ENCODE data around the gene STXBP2. TPM values are rescaled to one million over a fixed set of nuclear protein-coding genes. Genes with fewer than 3 reads are reported as not detected.
A peak's percentile ranks its signal among the peaks of the same experiment; 100 is the strongest.

STXBP2 gene
- 69.2 TPM for polyA plus RNA-seq (2013)

DNA sequence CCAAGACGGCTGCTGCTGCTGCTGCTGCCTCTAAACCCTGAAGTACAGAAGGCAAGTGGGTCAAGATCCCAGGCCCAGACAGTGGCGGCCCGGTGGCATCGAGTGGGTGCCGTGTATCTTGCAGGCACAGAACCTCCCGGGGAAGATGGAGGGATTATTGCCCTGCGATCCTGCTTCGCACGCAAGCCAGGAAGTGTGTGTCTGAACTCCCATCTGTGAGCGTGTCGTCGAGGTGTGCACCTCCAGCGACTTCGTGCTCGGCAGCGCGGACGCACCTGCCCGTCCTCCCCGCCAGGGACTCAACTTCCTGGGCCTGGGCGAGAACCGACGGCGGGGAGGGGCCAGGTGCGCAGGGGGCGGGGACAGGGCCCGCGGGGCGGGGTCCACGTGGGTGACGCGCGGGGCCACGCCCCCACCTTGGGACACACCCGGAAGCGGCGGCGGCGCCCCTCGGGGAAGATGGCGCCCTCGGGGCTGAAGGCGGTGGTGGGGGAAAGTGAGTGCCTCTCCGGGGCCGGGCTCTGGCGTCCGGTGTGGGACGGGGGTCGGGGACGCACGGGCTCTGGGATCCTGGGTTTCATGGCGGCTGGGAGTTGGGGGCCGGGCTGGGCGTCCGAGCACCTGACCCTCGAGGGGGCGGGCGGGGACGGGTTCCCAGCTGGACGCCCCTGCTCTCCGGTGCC, at the start of gene STXBP2:
Gene STXBP2 (plus strand): TSS at position 420 of the 683 bp plus-strand sequence. CDS start 40 bp downstream, at position 460.
- no peaks in the 10 kb centered on the region for H3K27me3 ChIP-seq (replicated peaks in 2 of 5; ENCODE audit: control insufficient read depth in 4 of 5, insufficient read depth in 5 of 5, low read length in 4 of 5)
- H3K36me3 ChIP-seq (ENCODE audit: control insufficient read depth in 4 of 4, insufficient read depth in 4 of 4, low read length in 3 of 4) = peaks cover 0 to 26% (median 13%) of the 10 kb centered on the region in 4 experiments
- H3K4me3 ChIP-seq (ENCODE audit: control insufficient read depth in 1 of 7, extremely low read depth in 1 of 7, insufficient read depth in 4 of 7, low read depth in 2 of 7, low read length in 6 of 7) = peak within 1 kb of the TSS; percentile 52 to 91 (median 79)
- peak; percentile 77 to 90 (median 90) for DNase-seq
- H3K9me3 ChIP-seq (ENCODE audit: control extremely low read depth in 1 of 5, control insufficient read depth in 4 of 5, insufficient read depth in 2 of 5, low read depth in 1 of 5, low read length in 4 of 5) = no peaks in the 10 kb centered on the region
- peaks cover 0 to 21% (median 18%) of the 10 kb centered on the region in 4 experiments for H3K4me1 ChIP-seq (ENCODE audit: control extremely low read depth in 1 of 4, control insufficient read depth in 4 of 4, insufficient read depth in 4 of 4, low read length in 3 of 4)
- POLR2A ChIA-PET = interaction anchor here (1.1 to 1.2 kb wide), 2 partner anchors 19 to 41 kb away, joined by 3 read pairs; no protein-coding TSS in a partner anchor
- CTCF ChIA-PET = interaction anchor here (0.7 to 0.9 kb wide), 3 partner anchors 12 to 44 kb away, joined by 3 to 4 read pairs (median 3); partner anchors contain the start of gene TRAPPC5
- peak within 1 kb of the TSS; percentile 46 to 87 for H3K27ac ChIP-seq (ENCODE audit: insufficient read depth in 1 of 2, low read depth in 1 of 2, low read length in 2 of 2, poor library complexity in 1 of 2, severe bottlenecking in 2 of 2)
- WGBS (ENCODE audit: insufficient coverage) = 4% methylated on average over 26 of the region's 61 CpGs

DNA sequence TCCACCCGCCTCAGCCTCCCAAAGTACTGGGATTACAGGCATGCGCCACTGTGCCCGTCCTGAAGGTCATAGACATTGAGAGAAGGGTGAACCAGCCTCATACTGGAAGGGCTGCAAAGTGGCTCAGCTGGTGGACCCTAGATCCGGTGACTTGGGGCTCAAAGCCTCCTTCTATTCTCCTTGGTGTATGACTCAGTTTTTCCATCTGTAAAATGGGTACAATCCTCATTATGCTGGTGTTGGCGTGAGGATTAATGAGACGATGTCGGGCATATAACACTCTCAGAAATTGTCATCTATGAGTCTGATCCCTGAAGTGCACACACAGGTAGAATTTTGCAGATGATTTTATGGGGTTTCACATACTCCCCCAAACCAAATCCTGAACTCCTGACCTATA, 47.1 kb upstream of the STXBP2 start:
- 100% methylated on average over 4 of the region's 7 CpGs for WGBS (ENCODE audit: insufficient coverage)
- CTCF ChIA-PET = no interaction called here
- Histone ChIP-seq H3K9me3 (ENCODE audit: control extremely low read depth in 1 of 5, control insufficient read depth in 4 of 5, insufficient read depth in 2 of 5, low read depth in 1 of 5, low read length in 4 of 5) (no peaks in the 10 kb centered on the region), H3K27me3 (replicated peaks in 2 of 5; ENCODE audit: control insufficient read depth in 4 of 5, insufficient read depth in 5 of 5, low read length in 4 of 5) (peaks cover 0 to 12% (median 4%) of the 10 kb centered on the region in 5 experiments), H3K36me3 (ENCODE audit: control insufficient read depth in 4 of 4, insufficient read depth in 4 of 4, low read length in 3 of 4) (no peaks in the 10 kb centered on the region), H3K4me3 (ENCODE audit: control insufficient read depth in 1 of 7, extremely low read depth in 1 of 7, insufficient read depth in 4 of 7, low read depth in 2 of 7, low read length in 6 of 7) (no peak overlapping the region), H3K4me1 (ENCODE audit: control extremely low read depth in 1 of 4, control insufficient read depth in 4 of 4, insufficient read depth in 4 of 4, low read length in 3 of 4) (no peaks in the 10 kb centered on the region), H3K27ac (ENCODE audit: insufficient read depth in 1 of 2, low read depth in 1 of 2, low read length in 2 of 2, poor library complexity in 1 of 2, severe bottlenecking in 2 of 2) (no peak overlapping the region)
- POLR2A ChIA-PET = no interaction called here
- DNase-seq = no peak

DNA sequence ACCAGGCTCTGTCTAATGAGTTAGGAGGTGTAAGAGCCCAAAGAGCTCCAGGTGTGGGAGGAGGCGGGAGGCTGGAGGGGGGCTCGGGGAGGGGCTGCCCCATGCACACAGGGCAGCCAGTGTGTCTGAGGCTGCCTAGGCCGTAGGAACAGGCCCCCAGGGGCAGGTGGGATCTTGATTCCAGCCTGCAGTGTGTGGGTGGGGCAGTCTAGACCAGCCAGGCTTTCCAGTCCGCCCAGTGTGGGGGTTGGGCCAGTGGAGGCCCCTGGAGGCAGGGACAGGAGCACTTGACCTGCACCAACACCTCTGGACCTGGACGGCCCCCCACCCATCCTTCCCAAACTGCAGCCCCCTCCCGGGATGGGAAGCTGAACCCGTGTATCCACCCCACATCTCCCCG, 46.7 kb upstream of the STXBP2 start:
- Histone ChIP-seq H3K9me3 (ENCODE audit: control extremely low read depth in 1 of 5, control insufficient read depth in 4 of 5, insufficient read depth in 2 of 5, low read depth in 1 of 5, low read length in 4 of 5) (no peaks in the 10 kb centered on the region), H3K4me1 (ENCODE audit: control extremely low read depth in 1 of 4, control insufficient read depth in 4 of 4, insufficient read depth in 4 of 4, low read length in 3 of 4) (peaks cover 0 to 2% (median 1%) of the 10 kb centered on the region in 4 experiments), H3K27ac (ENCODE audit: insufficient read depth in 1 of 2, low read depth in 1 of 2, low read length in 2 of 2, poor library complexity in 1 of 2, severe bottlenecking in 2 of 2) (no peak overlapping the region), H3K27me3 (replicated peaks in 2 of 5; ENCODE audit: control insufficient read depth in 4 of 5, insufficient read depth in 5 of 5, low read length in 4 of 5) (peaks cover 0 to 17% (median 5%) of the 10 kb centered on the region in 5 experiments), H3K4me3 (ENCODE audit: control insufficient read depth in 1 of 7, extremely low read depth in 1 of 7, insufficient read depth in 4 of 7, low read depth in 2 of 7, low read length in 6 of 7) (no peak overlapping the region), H3K36me3 (ENCODE audit: control insufficient read depth in 4 of 4, insufficient read depth in 4 of 4, low read length in 3 of 4) (no peaks in the 10 kb centered on the region)
- ChIA-PET POLR2A (no interaction called here), CTCF (no interaction called here)
- WGBS (ENCODE audit: insufficient coverage) = 70% methylated on average over 7 of the region's 8 CpGs
- DNase-seq = no peak

DNA sequence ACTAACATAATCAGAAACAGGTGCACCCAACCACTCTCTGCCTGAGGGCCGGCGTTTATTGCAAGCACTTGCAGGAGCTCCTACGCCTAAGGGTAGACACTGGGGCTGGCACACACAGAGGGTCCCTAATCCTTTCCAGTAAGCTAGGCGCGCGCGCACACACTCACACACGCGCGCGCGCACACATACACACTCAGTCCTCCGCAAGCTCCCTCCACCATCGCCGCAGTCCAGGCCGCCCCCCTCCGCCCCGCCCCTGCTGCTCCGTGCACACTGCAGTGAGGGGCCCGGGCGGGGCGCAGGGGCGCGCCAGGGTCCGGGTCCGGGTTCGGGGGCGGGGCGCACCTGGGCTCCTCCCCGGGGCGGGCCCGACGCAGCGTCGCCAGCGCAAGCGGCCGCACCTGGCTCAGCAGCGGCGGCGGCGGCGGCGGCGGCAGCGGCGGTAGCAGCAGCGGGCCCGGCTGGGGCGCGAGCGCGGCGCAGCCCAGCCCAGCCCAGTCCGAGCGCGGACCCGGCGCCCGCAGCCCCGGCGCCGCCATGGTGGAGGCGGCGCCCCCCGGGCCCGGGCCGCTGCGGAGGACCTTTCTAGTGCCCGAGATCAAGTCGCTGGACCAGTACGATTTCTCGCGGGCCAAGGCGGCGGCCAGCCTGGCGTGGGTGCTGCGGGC, 41.3 kb upstream of the STXBP2 start, which contains the start of gene CAMSAP3:
Gene CAMSAP3 (plus strand): TSS at position 398 of the 668 bp plus-strand sequence. CDS start 140 bp downstream, at position 538.
- no peaks in the 10 kb centered on the region for H3K36me3 ChIP-seq (ENCODE audit: control insufficient read depth in 4 of 4, insufficient read depth in 4 of 4, low read length in 3 of 4)
- peak; percentile 34 to 74 (median 58) for DNase-seq
- no peak within 1 kb of the TSS for H3K27ac ChIP-seq (ENCODE audit: insufficient read depth in 1 of 2, low read depth in 1 of 2, low read length in 2 of 2, poor library complexity in 1 of 2, severe bottlenecking in 2 of 2)
- no peaks in the 10 kb centered on the region for H3K9me3 ChIP-seq (ENCODE audit: control extremely low read depth in 1 of 5, control insufficient read depth in 4 of 5, insufficient read depth in 2 of 5, low read depth in 1 of 5, low read length in 4 of 5)
- ChIA-PET POLR2A (interaction anchor here (0.5 kb wide), 1 partner anchor 11 kb away, joined by 3 read pairs; no protein-coding TSS in a partner anchor), CTCF (interaction anchor here (0.9 kb wide), 1 partner anchor 27 kb away, joined by 3 read pairs; no protein-coding TSS in a partner anchor)
- 0% methylated on average over 52 of the region's 78 CpGs for WGBS (ENCODE audit: insufficient coverage)
- peaks cover 0 to 44% (median 21%) of the 10 kb centered on the region in 5 experiments for H3K27me3 ChIP-seq (replicated peaks in 2 of 5; ENCODE audit: control insufficient read depth in 4 of 5, insufficient read depth in 5 of 5, low read length in 4 of 5)
- peak within 1 kb of the TSS; percentile 28 to 70 (median 48) for H3K4me3 ChIP-seq (ENCODE audit: control insufficient read depth in 1 of 7, extremely low read depth in 1 of 7, insufficient read depth in 4 of 7, low read depth in 2 of 7, low read length in 6 of 7)
- H3K4me1 ChIP-seq (ENCODE audit: control extremely low read depth in 1 of 4, control insufficient read depth in 4 of 4, insufficient read depth in 4 of 4, low read length in 3 of 4) = peaks cover 0 to 13% (median 8%) of the 10 kb centered on the region in 4 experiments

DNA sequence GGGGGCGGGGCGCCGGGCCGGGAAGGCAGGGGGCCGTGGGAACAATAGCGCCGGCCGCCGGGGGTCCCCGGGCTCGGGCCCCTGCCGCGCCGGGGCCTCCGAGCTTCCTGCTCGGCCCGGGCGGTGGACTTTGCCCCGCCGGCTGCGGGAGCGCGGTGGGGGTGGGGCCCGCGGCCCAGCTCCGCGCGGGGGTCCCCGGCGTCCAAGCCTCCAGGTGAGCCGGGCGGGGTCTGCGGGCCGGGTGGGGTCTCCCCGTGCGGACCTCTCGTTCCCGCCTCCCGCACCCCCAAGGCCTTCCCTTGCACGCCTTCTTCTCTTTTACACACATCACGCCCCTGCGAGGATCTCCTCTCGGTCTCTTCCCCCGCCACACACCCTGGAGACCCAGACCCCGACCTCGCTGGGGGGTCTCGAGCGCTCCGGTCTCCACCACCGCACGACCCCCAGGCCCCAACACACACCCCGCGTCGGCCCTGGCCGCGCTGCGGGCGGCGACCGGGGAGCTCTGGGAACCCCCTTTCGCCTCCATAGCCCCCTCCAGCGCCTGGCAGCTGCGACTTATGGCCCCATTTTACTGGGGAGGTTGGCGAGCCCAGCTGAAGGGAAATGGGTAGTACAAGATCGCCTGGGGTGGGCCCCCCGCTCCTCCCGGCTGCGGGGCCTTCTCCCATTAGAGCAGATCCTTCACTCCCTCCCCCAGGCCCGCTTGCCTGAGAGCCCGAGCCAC, 40.5 kb upstream of the STXBP2 start:
- ChIA-PET CTCF (interaction anchor here (1.0 kb wide), 1 partner anchor 20 kb away, joined by 3 read pairs; no protein-coding TSS in a partner anchor), POLR2A (no interaction called here)
- no peaks in the 10 kb centered on the region for H3K9me3 ChIP-seq (ENCODE audit: control extremely low read depth in 1 of 5, control insufficient read depth in 4 of 5, insufficient read depth in 2 of 5, low read depth in 1 of 5, low read length in 4 of 5)
- no peak overlapping the region for H3K27ac ChIP-seq (ENCODE audit: insufficient read depth in 1 of 2, low read depth in 1 of 2, low read length in 2 of 2, poor library complexity in 1 of 2, severe bottlenecking in 2 of 2)
- H3K4me3 ChIP-seq (ENCODE audit: control insufficient read depth in 1 of 7, extremely low read depth in 1 of 7, insufficient read depth in 4 of 7, low read depth in 2 of 7, low read length in 6 of 7) = peak overlapping the region in 5 of 7 experiments; percentile 10 to 63 (median 50)
- H3K27me3 ChIP-seq (replicated peaks in 2 of 5; ENCODE audit: control insufficient read depth in 4 of 5, insufficient read depth in 5 of 5, low read length in 4 of 5) = peaks cover 0 to 44% (median 21%) of the 10 kb centered on the region in 5 experiments
- DNase-seq = peak in 2 of 3 donors; percentile 18 to 32
- 3% methylated on average over 56 of the region's 70 CpGs for WGBS (ENCODE audit: insufficient coverage)
- H3K36me3 ChIP-seq (ENCODE audit: control insufficient read depth in 4 of 4, insufficient read depth in 4 of 4, low read length in 3 of 4) = no peaks in the 10 kb centered on the region
- H3K4me1 ChIP-seq (ENCODE audit: control extremely low read depth in 1 of 4, control insufficient read depth in 4 of 4, insufficient read depth in 4 of 4, low read length in 3 of 4) = peaks cover 0 to 13% (median 8%) of the 10 kb centered on the region in 4 experiments

DNA sequence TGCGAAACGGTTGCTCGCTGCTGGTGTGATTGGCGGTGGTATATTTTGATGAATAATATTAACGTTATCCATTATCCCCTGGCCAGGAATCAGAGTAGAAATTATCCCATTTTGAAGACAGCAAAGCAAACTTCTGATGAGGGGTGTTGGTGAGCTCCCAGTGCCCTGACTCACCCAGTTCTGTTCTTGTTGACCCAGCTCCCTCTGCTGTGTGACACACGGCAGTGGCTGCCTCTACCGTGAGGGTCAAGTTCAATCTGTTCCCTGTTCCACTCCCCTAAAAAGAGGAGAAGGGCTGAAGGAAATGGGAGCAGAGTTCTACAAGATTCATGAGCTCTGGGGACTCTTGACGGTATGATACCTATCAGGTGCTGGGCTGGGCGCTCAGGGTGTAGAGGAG, 39.2 kb upstream of the STXBP2 start:
- H3K36me3 ChIP-seq (ENCODE audit: control insufficient read depth in 4 of 4, insufficient read depth in 4 of 4, low read length in 3 of 4) = no peaks in the 10 kb centered on the region
- H3K27me3 ChIP-seq (replicated peaks in 2 of 5; ENCODE audit: control insufficient read depth in 4 of 5, insufficient read depth in 5 of 5, low read length in 4 of 5) = peaks cover 0 to 44% (median 21%) of the 10 kb centered on the region in 5 experiments
- no peaks in the 10 kb centered on the region for H3K9me3 ChIP-seq (ENCODE audit: control extremely low read depth in 1 of 5, control insufficient read depth in 4 of 5, insufficient read depth in 2 of 5, low read depth in 1 of 5, low read length in 4 of 5)
- no peak overlapping the region for H3K4me3 ChIP-seq (ENCODE audit: control insufficient read depth in 1 of 7, extremely low read depth in 1 of 7, insufficient read depth in 4 of 7, low read depth in 2 of 7, low read length in 6 of 7)
- POLR2A ChIA-PET = no interaction called here
- CTCF ChIA-PET = interaction anchor here (1.0 kb wide), 1 partner anchor 21 kb away, joined by 3 read pairs; no protein-coding TSS in a partner anchor
- H3K27ac ChIP-seq (ENCODE audit: insufficient read depth in 1 of 2, low read depth in 1 of 2, low read length in 2 of 2, poor library complexity in 1 of 2, severe bottlenecking in 2 of 2) = no peak overlapping the region
- 88% methylated on average over 4 of the region's 9 CpGs for WGBS (ENCODE audit: insufficient coverage)
- DNase-seq = no peak
- peaks cover 0 to 13% (median 8%) of the 10 kb centered on the region in 4 experiments for H3K4me1 ChIP-seq (ENCODE audit: control extremely low read depth in 1 of 4, control insufficient read depth in 4 of 4, insufficient read depth in 4 of 4, low read length in 3 of 4)
